ENCODE measurements around the gene SERPINB6. TPM values are rescaled to one million over a fixed set of nuclear protein-coding genes. Genes with fewer than 3 reads are reported as not detected.

SERPINB6 gene
- total RNA-seq, 1 experiment from 2014 or later: 34.8 TPM

DNA sequence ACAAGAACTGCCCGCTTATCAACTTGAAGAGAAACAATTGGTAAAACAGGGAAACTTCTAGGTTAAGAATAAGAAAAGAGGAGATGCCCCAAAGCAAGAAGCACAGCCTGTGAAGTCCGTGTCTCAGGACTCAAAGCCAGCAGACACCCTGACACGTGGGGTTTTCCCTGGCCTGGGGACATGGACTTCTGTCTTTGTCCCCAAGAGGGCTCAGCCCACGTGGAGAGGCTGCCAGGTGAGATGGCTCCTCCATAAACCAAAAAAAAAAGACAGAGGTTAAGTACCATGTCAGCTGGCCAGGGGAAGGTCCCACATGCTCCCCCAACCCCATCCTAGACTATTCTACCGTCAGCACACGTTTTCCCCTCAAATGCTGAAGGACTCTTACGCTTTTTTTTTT is 9.9 kb downstream of the SERPINB6 start:
- H3K27me3 ChIP-seq (replicated peaks; ENCODE audit: insufficient read depth, low read depth, low read length, poor library complexity): no peaks in the 10 kb centered on the region
- no peak overlapping the region for H3K4me3 ChIP-seq (ENCODE audit: low read depth, low read length, poor library complexity, severe bottlenecking)
- BruUV-seq (replicated peaks): no TSS peak
- no peaks in the 10 kb centered on the region for H3K4me1 ChIP-seq (ENCODE audit: insufficient read depth, low read length, poor library complexity, severe bottlenecking)
- intact Hi-C loops (cut with micrococcal nuclease; ENCODE audit: unreplicated experiment): no loop called here
- H3K36me3 ChIP-seq (ENCODE audit: insufficient read depth, low read length, poor library complexity, severe bottlenecking): no peaks in the 10 kb centered on the region
- no peaks in the 10 kb centered on the region for H3K9me3 ChIP-seq (ENCODE audit: low read depth, low read length, poor library complexity, severe bottlenecking)
- ChIA-PET POLR2A (ENCODE audit: low non-redundant PET) (no interaction called here), CTCF (no interaction called here)
- TF ChIP-seq EZH2 (IDR thresholded peaks at IDR 0.05; ENCODE audit: borderline replicate concordance, low read depth, low read length, poor library complexity, severe bottlenecking): no peak
- TF ChIP-seq, protein P1, sequence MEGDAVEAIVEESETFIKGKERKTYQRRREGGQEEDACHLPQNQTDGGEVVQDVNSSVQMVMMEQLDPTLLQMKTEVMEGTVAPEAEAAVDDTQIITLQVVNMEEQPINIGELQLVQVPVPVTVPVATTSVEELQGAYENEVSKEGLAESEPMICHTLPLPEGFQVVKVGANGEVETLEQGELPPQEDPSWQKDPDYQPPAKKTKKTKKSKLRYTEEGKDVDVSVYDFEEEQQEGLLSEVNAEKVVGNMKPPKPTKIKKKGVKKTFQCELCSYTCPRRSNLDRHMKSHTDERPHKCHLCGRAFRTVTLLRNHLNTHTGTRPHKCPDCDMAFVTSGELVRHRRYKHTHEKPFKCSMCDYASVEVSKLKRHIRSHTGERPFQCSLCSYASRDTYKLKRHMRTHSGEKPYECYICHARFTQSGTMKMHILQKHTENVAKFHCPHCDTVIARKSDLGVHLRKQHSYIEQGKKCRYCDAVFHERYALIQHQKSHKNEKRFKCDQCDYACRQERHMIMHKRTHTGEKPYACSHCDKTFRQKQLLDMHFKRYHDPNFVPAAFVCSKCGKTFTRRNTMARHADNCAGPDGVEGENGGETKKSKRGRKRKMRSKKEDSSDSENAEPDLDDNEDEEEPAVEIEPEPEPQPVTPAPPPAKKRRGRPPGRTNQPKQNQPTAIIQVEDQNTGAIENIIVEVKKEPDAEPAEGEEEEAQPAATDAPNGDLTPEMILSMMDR (conservative IDR thresholded peaks at IDR 0.05; ENCODE audit: low read depth, low read length): no peak
- no peak for DNase-seq (ENCODE audit: low spot score)
- H3K27ac ChIP-seq (ENCODE audit: low read depth, low read length, poor library complexity, severe bottlenecking): no peak overlapping the region

DNA sequence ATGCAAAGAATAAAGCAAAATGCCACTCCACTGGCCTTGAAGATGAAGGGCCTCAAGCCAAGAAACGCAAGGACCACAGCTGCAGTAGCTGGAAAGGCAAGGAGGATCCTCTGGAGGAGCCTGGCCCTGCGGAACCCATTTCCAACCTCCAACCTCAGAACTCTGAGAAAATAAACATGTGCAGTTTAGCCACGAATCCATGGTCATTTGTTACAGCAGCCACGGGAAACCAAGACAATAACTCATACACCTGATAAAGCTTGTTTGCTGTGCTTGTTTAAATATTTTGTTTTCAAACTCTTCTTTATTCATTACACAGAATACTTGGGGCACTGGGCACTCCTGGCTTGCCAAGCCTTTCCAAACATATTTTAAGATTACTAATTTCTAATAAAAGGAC is 10.4 kb downstream of the SERPINB6 start:
- intact Hi-C loops (cut with micrococcal nuclease; ENCODE audit: unreplicated experiment): no loop called here
- BruUV-seq (replicated peaks): no TSS peak
- Histone ChIP-seq H3K27me3 (replicated peaks; ENCODE audit: insufficient read depth, low read depth, low read length, poor library complexity) (no peaks in the 10 kb centered on the region), H3K4me3 (ENCODE audit: low read depth, low read length, poor library complexity, severe bottlenecking) (no peak overlapping the region), H3K4me1 (ENCODE audit: insufficient read depth, low read length, poor library complexity, severe bottlenecking) (no peaks in the 10 kb centered on the region), H3K36me3 (ENCODE audit: insufficient read depth, low read length, poor library complexity, severe bottlenecking) (no peaks in the 10 kb centered on the region), H3K27ac (ENCODE audit: low read depth, low read length, poor library complexity, severe bottlenecking) (no peak overlapping the region), H3K9me3 (ENCODE audit: low read depth, low read length, poor library complexity, severe bottlenecking) (no peaks in the 10 kb centered on the region)
- ChIA-PET CTCF (no interaction called here), POLR2A (ENCODE audit: low non-redundant PET) (no interaction called here)
- TF ChIP-seq, protein P1 (conservative IDR thresholded peaks at IDR 0.05; ENCODE audit: low read depth, low read length): no peak
- no peak for TF ChIP-seq EZH2 (IDR thresholded peaks at IDR 0.05; ENCODE audit: borderline replicate concordance, low read depth, low read length, poor library complexity, severe bottlenecking)
- no peak for DNase-seq (ENCODE audit: low spot score)

DNA sequence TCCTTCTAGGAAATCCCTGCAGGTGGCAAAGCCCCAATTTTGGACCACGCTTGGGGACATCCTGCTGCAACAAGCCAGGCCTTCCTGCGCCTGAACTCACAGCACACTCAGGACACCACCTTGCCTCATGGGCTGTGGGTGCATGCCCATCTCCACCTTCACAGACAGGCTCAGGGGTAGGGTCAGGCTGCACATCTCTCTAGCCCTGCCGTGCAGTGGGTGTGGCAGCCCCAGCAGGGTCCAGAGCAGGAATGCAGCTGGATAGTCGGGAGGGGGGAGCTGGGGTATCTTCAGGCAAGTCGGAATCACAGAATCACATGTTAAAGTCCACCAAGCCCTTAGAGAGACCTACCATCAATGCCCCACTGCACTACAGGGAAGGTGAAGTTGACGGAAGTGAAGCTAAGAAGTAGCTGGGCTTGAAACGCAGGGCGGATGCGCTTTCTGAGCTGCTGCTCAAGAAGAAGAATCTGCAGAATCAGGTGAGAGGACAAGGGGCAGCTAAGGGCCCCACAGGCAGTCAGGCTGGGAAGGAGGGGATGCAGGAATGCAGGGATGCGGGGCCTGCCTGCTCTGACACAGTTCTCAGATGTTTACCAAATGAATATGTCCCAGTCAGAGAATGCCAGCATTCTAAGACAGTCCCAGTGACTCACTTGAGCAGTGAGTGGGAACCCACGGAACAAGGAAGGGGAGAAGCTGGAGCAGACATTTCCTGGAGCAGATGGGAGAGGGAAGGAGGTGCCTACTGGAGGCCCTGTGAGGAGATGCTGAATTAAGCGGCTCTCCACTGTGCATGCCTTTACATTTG is 11.3 kb downstream of the SERPINB6 start:
- intact Hi-C loops (cut with micrococcal nuclease; ENCODE audit: unreplicated experiment): no loop called here
- ChIA-PET POLR2A (ENCODE audit: low non-redundant PET) (no interaction called here), CTCF (no interaction called here)
- no peaks in the 10 kb centered on the region for H3K9me3 ChIP-seq (ENCODE audit: low read depth, low read length, poor library complexity, severe bottlenecking)
- no peak for DNase-seq (ENCODE audit: low spot score)
- no peaks in the 10 kb centered on the region for H3K27me3 ChIP-seq (replicated peaks; ENCODE audit: insufficient read depth, low read depth, low read length, poor library complexity)
- no TSS peak for BruUV-seq (replicated peaks)
- no peaks in the 10 kb centered on the region for H3K36me3 ChIP-seq (ENCODE audit: insufficient read depth, low read length, poor library complexity, severe bottlenecking)
- no peak overlapping the region for H3K4me3 ChIP-seq (ENCODE audit: low read depth, low read length, poor library complexity, severe bottlenecking)
- no peak overlapping the region for H3K27ac ChIP-seq (ENCODE audit: low read depth, low read length, poor library complexity, severe bottlenecking)
- TF ChIP-seq, protein P1 (conservative IDR thresholded peaks at IDR 0.05; ENCODE audit: low read depth, low read length): no peak
- no peak for TF ChIP-seq EZH2 (IDR thresholded peaks at IDR 0.05; ENCODE audit: borderline replicate concordance, low read depth, low read length, poor library complexity, severe bottlenecking)
- no peaks in the 10 kb centered on the region for H3K4me1 ChIP-seq (ENCODE audit: insufficient read depth, low read length, poor library complexity, severe bottlenecking)

Data from A673 (cell line).